DMS 273 (cell line): ENCODE results near the gene PTPRK.

Experiments
- DNase-seq: peaks from one replicate; lab custom pipeline; 2025; ENCODE audit not compliant: unreplicated experiment; lab: John Stamatoyannopoulos, UW

The PTPRK gene

DNA sequence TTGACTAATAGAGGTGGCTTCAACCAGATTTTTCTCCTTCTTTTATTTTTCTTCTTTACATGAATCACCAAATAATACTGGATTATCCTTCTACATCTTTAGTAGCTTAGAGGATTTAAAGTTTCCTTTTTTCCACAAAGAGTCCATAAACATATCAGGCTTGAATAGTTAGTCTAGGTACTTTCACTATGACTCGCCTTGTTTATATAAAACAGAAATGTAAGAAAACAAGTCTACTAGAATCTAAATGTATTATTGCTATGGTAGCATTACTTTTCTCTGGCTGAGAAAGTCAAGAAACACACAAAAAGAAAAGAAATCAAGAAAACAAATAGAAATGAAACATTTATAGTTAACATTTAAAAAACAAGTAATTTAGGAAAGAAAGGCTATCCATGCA lies 215.2 kb downstream of the PTPRK start:
- DNase-seq: no peak

DNA sequence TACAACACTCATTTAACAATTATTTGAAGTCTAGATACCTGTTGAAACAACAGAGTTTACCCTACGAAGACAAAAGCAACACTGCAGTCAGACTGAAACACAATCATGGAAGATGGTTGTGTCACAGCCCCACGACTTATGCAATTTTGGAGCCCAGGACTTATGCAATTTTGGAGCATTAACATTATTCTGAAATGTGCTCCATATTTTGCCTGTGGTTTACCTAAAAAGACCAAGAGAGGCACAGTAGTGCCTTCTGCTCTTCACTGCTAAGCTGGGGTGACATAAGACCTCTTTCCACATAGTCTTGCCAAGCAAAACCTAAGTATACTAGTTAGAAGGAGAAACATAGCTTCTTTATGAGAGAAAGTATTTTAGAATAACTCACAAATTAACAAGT lies 216.5 kb downstream of the PTPRK start:
- no peak for DNase-seq

DNA sequence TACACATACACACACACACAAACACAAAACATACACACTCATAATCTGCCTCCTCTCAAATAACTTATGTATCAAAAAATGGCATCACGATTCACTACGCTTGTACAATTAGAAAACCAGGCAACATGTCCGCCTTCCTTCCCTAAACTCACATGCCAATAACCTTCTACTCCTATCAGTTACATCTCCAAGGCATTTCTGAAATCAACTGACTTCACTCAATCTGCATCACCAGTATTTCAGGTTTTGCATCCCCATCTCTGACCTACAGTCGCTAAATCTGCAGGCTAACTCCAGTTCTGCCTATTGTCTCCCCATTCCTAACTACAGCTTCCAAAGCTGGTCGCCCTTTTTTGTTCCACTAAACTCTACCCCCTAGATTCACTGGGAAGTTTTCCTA lies 217.5 kb downstream of the PTPRK start:
- DNase-seq: no peak

DNA sequence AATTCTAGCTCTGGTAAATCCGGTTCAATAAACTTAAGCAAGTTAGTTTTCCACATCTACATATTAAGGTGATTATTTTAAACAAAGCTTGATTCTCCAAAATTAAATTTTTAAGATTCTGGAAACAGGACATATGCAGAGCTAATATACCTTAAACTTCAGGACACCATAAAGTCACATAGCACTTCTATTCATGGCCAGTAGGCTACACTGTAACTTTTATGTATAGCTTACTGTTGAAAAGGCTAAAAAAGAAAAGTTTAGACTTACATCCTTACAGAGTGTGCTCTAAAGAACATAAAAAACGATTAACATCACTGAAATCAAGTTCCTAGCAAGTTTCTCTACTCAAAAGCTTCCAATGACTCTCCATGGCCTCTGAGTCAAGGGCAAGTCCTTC lies 224.7 kb downstream of the PTPRK start:
- no peak for DNase-seq

DNA sequence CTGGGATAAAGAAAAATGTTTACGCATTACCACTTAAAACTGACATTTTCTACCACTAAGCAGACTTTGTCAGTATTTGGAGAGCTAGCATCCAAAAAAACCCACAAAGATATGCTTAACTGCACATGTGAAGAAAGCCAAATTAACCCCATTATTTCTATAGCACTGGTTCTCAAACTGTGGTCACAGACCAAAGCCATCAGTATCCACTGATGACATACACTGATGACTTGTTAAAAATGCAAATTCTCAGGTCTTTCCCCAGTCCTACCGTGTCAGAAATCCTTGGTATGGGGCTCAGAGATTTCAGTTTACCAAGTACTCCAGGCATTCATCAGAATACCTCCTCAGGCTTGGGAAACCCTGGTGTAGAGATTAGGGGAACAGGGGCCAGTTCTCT lies 230.2 kb downstream of the PTPRK start:
- DNase-seq: no peak

DNA sequence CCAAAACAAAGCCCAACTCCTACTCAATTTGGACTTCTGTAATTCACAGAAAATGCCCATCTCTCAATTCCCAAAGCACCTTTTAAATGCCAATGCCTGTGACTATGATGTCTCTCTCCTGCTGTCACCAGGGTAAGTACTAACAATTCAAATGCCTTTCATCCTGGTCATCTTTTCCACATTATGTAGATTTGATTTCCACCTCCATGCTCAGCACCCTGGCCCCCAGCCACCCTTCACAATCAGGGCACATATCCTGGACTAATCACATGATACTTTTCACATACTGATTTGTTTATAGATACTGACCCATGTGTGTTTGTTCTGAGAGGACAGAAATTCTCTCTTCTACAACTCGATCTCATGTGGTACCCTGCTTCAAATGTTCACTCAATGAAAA lies 236.3 kb downstream of the PTPRK start:
- no peak for DNase-seq

DNA sequence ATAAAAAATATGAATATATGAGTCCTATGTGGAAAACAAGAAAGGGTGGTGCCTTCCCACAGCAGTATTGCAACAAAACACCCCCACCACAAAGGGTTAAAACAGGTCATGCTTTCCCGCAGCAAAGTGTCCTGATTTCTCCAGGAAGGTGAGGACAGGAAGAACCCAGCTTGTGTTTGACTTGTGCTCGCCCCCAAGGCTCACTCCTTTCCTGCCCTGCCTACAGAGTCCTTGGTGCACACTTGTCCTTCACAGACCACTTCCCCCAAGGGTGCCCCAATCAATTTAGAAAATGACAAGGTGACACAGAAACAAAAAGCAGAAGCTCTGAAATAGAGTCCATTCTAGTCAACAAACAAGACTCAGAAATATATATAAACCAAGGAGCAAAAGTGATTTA lies 237.4 kb downstream of the PTPRK start:
- DNase-seq: no peak

DNA sequence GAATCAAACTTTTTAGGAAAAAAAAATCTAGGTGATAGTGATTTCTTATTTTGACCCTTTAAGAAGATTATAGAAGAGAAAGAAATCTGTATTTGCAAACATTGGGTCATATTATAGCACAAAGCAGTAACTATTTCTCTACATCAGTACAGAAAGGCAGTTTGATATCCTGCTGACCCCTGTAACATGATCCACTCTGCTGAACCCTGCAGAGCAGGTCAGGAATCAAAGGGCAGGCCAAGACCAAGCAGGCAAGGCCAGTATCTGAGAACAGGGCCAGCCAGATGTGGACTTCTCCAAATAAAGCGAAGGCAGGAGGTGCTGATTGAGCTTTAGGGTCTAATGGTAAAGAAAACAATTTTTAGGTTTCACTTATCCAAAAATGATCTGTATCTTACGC lies 239.4 kb downstream of the PTPRK start:
- DNase-seq: no peak

DNA sequence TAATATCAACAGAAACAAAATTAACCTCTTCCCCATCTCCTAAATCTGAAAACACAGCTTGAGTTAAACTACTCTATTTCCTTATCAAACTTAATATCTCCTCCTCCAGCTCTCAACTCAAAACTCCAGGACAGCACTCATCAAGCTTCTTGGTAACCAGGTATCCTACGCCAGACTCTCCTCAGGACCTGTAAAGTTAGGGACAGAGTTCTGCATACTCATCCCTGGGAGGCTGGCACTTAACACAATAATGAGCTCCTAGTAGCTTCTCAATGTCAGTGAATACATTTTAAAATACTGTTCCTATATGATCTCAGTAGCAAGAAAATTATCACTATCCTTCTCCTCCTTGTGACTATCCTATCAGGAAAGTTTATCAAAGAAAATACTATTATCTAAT lies 240.3 kb downstream of the PTPRK start:
- no peak for DNase-seq

DNA sequence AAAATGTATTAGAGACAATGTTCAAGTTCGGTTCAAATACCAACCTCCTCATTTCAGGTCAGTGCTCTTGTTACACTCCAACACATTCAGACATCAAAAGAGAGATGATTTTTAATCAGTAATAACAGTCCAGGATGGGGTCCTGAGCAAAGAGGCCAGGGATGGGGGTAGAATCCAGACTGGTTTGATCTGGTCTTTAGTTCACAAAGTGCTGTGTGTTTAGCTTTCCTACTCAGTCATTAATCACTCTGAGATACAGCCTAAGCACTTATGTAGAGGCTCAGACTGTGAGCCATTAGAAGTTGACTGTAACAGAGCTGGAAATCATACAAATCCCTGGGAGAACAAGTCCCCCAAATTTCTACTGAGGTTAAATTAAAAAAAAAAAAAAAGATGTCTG lies 241.6 kb downstream of the PTPRK start:
- DNase-seq: no peak

DNA sequence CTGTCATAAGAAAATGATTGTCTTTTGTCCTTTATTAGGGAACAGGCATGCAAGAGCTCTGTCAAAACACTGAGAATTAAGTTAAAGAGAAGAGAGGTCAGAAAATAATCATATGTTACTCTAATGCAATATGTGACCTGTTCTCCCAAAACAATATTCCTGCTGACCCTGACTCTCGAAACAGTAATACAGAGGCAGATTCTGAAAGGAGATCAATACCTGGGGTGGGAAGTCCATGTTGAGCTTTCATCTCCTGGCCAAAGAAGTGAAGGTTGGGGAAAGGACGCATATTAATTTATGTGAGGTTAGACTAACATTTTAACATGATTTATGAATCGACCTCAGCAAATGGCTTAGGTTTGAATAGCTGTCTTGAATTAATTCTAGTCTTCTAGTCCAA lies 243.0 kb downstream of the PTPRK start:
- no peak for DNase-seq

DNA sequence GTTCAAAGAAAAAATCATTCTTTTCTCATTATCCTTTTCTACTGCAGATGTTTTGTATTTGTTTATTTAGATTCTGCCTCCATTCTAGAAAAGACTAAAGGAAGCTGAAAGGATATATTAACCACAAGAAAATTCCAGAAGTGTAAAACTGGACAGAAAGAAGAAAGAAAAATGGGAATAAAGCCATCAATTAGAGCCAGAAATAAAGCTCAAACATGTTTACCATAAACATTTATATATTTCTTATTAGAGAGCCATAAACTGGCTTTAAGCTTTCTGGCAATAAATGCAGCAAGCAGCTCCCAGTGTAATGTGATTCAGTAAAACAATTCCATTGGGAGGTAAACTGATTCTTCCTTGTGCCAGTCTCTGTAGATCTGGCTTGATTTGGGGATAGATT lies 244.1 kb downstream of the PTPRK start:
- no peak for DNase-seq

DNA sequence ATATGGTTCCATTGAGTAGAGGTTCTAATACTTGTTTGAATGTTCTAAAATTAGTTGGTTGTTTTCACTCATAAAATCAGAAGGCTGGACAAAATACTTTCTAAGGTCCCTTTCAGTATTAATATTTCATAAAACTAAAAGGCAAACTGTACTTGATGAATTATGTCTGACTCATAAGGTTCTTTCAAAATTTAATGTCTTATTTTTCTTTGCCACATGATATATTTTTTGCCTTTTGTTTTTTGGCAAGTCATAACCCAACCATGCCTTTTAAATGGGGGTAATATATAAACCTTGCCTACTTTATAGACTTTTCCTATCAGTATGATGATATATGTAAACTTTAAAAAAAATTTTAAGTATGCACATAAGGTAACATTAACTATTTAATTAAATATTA lies 244.7 kb downstream of the PTPRK start:
- no peak for DNase-seq

DNA sequence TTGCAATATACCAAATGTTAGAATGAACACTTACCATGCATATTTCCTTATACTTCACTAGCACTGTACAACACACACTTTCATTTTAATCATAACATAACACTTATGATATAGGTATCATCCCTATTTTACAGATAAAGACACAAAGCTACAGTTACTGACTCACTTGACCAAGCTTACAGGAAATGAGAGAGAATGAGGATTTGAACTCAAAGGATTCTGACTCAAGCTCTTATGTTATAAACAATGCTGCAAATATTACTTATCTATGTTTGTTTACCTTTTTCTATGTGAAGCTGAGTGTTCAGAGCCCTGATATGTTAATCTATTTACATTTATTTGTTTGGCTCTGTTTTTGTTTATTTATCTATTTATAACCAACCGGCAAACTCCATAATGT lies 245.4 kb downstream of the PTPRK start:
- DNase-seq: no peak

DNA sequence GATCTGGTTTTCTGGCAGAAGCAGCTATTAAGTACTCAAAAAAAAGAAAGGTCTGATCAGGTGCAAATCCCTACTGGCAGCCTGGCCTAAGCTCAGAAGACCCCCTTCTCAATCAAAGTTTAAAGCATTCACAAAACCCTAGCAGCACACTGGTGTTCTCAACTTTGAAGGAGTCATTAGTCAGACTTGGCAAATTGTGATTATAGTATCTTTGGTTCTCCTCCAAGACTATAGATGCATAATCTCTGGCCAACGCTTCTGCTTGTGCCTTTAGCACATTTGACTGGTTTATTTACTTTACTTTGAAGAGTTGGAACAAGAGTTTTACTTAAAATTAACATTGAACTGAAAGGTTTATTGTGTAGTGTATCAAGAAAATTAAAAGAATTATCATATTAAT lies 248.9 kb downstream of the PTPRK start:
- DNase-seq: peak; percentile 21

DNA sequence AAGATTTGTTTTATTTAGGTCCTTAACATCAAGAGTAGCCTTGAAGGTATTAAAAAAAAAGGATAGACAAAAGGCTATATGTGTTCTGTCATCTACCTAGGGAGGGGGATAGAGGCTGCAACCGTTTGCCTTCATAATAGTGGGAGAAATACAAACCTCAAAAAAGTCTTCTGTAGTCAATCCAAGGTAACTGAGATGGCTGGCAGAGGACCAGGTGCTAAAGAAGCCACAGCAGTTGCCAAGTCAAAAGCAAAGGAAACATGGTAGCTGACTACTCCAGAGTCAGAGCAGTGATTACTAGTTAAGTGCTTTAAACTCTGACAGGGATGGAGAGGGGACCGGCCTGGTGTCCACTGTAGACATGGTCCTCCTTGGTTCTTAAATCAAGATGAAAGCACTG lies 249.4 kb downstream of the PTPRK start:
- DNase-seq: peak; percentile 29

DNA sequence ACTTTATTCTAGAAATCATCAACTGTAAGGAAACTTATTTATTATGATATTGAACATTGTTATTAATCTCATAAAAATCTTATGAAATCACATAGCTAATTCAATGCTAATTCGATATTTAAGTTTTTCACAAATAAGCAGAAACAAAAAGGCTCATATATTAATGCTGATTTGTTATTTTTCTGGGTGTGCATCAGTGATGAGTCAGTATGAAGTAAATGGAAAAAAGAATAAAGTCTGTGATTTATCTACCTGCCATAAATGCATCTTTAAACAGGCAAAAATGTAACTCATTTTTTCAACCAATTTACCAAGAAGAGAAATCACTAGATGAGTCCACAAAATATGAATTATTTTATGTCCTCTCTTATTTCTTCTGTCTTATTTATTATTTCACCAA lies 253.5 kb downstream of the PTPRK start:
- no peak for DNase-seq

DNA sequence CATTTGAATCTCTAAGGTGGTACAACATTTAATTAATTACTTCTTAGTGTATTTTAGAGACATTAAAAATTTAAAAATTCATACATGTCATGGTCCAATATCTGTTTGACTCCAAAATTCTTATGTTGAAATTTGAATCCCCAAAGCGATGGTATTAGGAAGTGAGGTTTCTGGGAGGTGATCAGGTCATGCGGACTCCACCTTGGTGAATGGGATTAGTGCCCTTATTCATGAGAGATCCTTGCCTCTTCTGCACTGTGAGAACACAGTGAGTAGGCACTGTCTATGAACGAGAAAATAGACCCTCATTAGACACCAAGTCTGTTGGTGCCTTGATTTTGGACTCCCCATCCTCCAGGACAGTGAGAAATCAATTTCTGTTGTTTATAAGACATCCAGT lies 254.7 kb downstream of the PTPRK start:
- no peak for DNase-seq

DNA sequence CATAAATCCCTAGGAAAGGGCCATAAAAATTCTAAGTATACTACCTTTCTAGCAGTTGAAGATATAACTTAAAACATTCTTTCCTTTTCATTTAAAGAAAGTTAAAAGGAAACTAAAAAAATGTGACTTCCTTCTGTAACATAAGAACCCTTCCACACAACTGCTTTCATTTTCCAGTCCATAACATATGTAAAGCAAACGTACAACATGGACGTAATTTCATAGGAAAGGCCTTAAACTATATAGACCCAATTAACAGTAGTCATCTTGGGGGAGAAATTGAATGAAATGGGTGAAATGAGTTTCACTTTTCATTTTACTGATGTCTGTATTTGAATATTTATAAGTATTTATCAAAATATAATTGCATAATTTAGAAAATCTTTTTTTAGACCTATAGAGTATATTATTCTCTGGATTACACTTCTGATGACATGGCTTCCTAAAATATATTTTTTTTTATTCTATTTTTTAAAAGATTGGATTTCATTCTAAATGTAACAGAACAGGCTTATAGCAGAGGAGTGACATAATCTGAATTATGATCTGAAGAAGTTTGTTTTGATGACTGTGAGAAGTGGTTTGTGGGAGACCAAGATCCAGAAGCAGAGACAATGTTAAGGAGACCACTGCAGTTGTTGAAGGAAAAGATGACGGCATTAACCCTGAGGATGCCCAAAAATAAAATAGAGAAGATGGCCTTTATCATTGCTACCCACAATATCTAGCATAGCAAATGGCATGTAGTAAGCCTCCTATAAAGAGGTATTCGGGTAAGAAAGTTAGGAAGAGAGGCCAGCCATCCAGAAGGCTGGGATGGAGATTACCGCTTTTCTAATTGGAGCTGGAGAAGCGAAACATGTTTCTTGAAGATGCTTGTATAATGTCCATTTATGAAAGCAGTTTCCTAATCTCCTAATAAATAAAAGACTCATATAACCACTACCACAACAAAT lies 260.4 kb downstream of the PTPRK start:
- DNase-seq: no peak

DNA sequence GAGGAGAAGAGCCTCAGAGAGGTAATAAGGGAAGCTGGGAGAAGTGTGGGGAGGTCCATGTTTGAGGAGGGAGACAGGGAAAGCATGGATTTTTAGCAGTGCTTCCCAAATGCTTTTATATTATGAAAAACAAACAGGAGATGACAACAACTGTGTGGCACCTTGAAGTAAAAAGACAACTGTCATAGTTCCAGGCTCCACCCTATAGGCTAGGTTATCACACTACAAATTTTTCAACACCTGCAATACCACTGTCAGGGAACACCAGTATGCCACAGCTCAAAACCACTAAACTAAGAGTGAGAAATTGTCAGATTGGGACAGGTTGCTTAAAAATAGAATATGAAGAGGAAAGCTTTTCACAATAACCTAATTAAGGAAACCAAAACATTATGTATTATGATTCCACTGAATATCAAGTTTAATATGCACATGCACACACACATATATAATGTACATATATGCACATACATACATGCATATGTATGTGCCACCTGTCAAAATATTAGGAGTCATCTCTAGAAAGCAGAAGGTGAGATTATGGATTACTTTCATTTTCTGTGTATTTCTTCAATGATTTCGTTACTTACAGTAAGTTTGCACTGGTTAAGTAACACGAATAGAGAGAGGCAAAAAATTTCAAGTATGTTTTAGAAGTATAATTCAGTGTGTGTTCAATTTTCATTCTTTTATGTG lies 261.2 kb downstream of the PTPRK start:
- no peak for DNase-seq

DNA sequence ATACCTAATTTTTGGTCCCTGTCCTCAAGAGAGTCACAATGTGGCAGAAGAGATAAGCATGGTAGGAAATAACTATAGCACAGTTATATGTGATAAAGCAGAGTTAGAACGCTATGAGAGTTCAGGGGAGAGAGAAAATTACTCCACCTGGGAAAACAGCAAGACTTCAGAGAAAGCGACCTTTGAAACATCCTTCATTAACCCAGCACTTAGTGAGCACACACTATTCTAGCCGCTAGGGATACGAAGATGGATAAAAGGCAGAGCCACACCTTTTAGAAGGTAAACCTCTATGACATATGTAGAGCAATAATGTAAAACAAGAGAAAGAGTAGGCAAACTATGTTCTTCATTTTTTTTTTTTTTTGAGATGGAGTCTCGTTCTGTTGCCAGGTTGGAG lies 264.3 kb downstream of the PTPRK start:
- DNase-seq: no peak

DNA sequence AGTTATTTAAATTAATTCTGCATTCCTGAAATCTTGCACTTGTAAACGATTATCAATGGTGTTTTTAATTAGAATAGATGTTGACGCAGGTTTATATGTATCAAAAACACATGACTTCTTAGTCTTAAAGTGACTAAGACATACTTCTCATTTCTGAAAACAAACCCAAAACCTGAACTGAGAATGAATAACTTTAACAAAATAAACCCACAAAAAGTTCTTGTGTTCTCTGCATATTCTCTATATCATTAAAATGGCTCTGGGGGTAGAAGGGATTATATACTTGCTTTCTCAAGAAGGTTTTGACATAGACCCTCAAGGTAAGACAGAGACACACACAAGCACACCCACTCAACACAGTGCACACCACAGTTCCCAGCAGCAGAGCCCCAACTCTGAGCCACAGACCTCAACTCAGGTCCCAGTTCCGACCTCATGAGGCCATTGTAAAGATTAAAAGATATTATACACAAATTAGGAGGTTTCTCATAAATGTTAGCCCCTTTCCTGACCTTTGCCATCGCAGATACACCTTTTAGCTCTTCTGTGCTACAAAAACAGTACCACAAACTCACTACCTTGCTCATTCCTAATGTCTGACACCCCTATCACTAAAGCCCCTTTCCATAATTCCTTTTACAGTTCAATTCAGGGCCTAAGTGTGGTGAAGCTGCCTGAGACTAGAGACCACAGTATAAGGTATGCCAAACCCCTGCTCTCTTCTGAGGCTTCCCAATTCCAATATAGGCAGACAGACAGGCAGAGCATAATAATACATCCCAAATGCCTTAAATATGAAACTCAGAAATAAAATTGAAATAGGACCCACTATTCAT lies 267.8 kb downstream of the PTPRK start:
- DNase-seq: no peak
